Osteoblast (primary cell): Measurements from ENCODE around the gene LRP2. TPM values are rescaled to one million over a fixed set of nuclear protein-coding genes. Genes with fewer than 3 reads are reported as not detected.

Source experiments
- DNase-seq: peaks from one replicate; pipeline ENCODE4 v3.0.0; 2011; ENCODE audit warnings: low spot score, mixed read lengths; ENCODE audit not compliant: insufficient read length; ENCODE audit errors: missing footprints
- H2AFZ ChIP-seq: 2 replicates; pipeline ENCODE4 v1.6.0; 2011; ENCODE audit warnings: mild to moderate bottlenecking, low read length
- H3K27ac ChIP-seq: 2 replicates; pipeline ENCODE4 v1.5.1; 2011; ENCODE audit warnings: mild to moderate bottlenecking, low read depth, low read length, moderate library complexity
- H3K27me3 ChIP-seq: 2 replicates; pipeline ENCODE4 v1.6.0; 2012; ENCODE audit warnings: mild to moderate bottlenecking, control low read depth, inconsistent platforms, low read length, moderate library complexity; ENCODE audit not compliant: insufficient read depth
- H3K36me3 ChIP-seq: 2 replicates; pipeline ENCODE4 v1.5.1; 2011; ENCODE audit warnings: mild to moderate bottlenecking, low read length, control low read depth, moderate library complexity; ENCODE audit not compliant: insufficient read depth
- H3K4me1 ChIP-seq: 2 replicates; pipeline ENCODE4 v1.5.1; 2011; ENCODE audit warnings: mild to moderate bottlenecking, low read length, control low read depth, moderate library complexity; ENCODE audit not compliant: insufficient read depth
- H3K4me2 ChIP-seq: 2 replicates; pipeline ENCODE4 v1.6.0; 2011; ENCODE audit warnings: mild to moderate bottlenecking, low read length; ENCODE audit not compliant: insufficient read depth
- H3K4me3 ChIP-seq: fragments of 200-600 bp; sonication (generic); 3 replicates; pipeline ENCODE4 v1.5.1; 2012; ENCODE audit warnings: mild to moderate bottlenecking, low read length, inconsistent platforms; ENCODE audit not compliant: insufficient read depth
- H3K79me2 ChIP-seq: 2 replicates; pipeline ENCODE4 v1.6.0; 2012; ENCODE audit warnings: mild to moderate bottlenecking, low read length, control low read depth, inconsistent platforms; ENCODE audit not compliant: insufficient read depth
- H3K9me3 ChIP-seq: 2 replicates; pipeline ENCODE4 v1.5.1; 2011; ENCODE audit warnings: low read depth, low read length, control low read depth
- H4K20me1 ChIP-seq: 2 replicates; pipeline ENCODE4 v1.6.0; 2012; ENCODE audit warnings: mild to moderate bottlenecking, low read length, control low read depth; ENCODE audit not compliant: insufficient read depth
- total RNA-seq: library from RNA; depleted of rRNA; stranded (reverse); fragments of >200 nt; gene quantifications from 2 replicates; pipeline ENCODE4 v1.2.3, GENCODE V29; 2012
- TF ChIP-seq, protein P1 (sequence below): IDR thresholded peaks from 2 replicates; pipeline ENCODE4 v1.5.1; 2011; ENCODE audit warnings: mild to moderate bottlenecking, low read depth, low read length, moderate library complexity; ENCODE audit errors: extremely low read depth

The LRP2 gene
- total RNA-seq, 1 donor: not detected

GRCh38 chr2:169290433-169290832, 71.9 kb downstream of the LRP2 start:
- H4K20me1 ChIP-seq: no peaks in the 10 kb centered on the region
- no peak overlapping the region for H3K4me3 ChIP-seq
- no peak overlapping the region for H3K4me2 ChIP-seq
- H2AFZ ChIP-seq: no peak overlapping the region
- H3K9me3 ChIP-seq: no peaks in the 10 kb centered on the region
- TF ChIP-seq, protein P1, sequence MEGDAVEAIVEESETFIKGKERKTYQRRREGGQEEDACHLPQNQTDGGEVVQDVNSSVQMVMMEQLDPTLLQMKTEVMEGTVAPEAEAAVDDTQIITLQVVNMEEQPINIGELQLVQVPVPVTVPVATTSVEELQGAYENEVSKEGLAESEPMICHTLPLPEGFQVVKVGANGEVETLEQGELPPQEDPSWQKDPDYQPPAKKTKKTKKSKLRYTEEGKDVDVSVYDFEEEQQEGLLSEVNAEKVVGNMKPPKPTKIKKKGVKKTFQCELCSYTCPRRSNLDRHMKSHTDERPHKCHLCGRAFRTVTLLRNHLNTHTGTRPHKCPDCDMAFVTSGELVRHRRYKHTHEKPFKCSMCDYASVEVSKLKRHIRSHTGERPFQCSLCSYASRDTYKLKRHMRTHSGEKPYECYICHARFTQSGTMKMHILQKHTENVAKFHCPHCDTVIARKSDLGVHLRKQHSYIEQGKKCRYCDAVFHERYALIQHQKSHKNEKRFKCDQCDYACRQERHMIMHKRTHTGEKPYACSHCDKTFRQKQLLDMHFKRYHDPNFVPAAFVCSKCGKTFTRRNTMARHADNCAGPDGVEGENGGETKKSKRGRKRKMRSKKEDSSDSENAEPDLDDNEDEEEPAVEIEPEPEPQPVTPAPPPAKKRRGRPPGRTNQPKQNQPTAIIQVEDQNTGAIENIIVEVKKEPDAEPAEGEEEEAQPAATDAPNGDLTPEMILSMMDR: no peak
- H3K79me2 ChIP-seq: no peaks in the 10 kb centered on the region
- H3K36me3 ChIP-seq: no peaks in the 10 kb centered on the region
- no peak overlapping the region for H3K27ac ChIP-seq
- no peak for DNase-seq
- no peaks in the 10 kb centered on the region for H3K27me3 ChIP-seq
- H3K4me1 ChIP-seq: no peaks in the 10 kb centered on the region

DNA sequence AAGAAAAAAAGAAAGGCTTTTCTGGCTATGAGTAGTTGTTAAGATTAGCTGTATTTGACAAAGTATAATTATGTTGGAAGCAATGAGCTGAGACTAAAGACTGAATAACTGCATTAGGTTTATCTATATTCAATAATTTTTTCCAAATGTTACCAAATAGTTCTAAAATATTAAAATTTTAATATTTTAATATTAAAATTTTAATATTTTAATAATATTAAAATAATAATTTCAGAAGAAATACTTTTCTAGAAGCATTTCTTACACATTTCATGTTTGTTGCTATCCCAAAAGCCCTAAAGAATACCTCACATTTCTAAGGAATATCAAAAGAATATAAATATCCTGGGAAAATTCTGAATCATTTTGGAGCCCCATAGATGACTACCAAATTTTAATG, 74.7 kb downstream of the LRP2 start:
- no peak overlapping the region for H3K4me2 ChIP-seq
- H3K27ac ChIP-seq: no peak overlapping the region
- H3K9me3 ChIP-seq: no peaks in the 10 kb centered on the region
- no peak overlapping the region for H3K4me3 ChIP-seq
- H4K20me1 ChIP-seq: no peaks in the 10 kb centered on the region
- no peaks in the 10 kb centered on the region for H3K79me2 ChIP-seq
- H3K36me3 ChIP-seq: no peaks in the 10 kb centered on the region
- no peaks in the 10 kb centered on the region for H3K4me1 ChIP-seq
- H3K27me3 ChIP-seq: no peaks in the 10 kb centered on the region
- TF ChIP-seq, protein P1: no peak
- DNase-seq: no peak
- no peak overlapping the region for H2AFZ ChIP-seq

DNA sequence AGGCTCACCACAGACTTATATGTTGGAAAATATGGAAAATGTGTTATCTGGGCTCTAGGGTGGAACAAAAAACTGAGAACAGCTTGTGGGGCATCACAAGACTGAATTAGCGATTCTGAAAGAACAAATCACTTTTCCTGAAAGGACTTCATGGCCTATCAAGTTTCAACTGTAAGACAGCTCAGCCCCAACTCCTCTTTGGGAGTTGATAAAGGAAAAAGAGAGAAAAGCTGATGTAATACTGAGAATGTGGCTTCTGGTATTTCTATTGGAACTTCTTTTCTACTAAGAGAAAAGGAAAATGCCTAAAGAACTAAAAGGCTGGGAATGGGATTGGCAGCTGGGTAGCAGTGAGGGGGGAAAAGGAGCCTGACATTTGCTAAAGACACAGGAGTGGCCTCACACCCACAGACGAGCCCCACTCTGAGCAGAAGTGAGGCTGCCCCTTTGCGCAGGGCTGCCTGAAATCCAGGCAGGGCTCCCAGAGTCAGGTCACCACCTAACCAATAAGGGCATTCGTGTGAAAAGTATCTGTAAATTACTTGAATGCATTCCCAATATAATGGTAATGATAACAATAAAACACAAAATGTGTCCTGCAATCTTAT, 75.6 kb downstream of the LRP2 start:
- DNase-seq: peak; percentile 10
- no peaks in the 10 kb centered on the region for H3K36me3 ChIP-seq
- no peak overlapping the region for H2AFZ ChIP-seq
- no peak overlapping the region for H3K4me3 ChIP-seq
- H3K27ac ChIP-seq: no peak overlapping the region
- H3K4me2 ChIP-seq: no peak overlapping the region
- H3K4me1 ChIP-seq: no peaks in the 10 kb centered on the region
- no peaks in the 10 kb centered on the region for H3K27me3 ChIP-seq
- TF ChIP-seq, protein P1: no peak
- H4K20me1 ChIP-seq: no peaks in the 10 kb centered on the region
- H3K79me2 ChIP-seq: no peaks in the 10 kb centered on the region
- no peaks in the 10 kb centered on the region for H3K9me3 ChIP-seq

GRCh38 chr2:169285531-169286235, 76.7 kb downstream of the LRP2 start:
- Histone ChIP-seq H4K20me1 (no peaks in the 10 kb centered on the region), H2AFZ (no peak overlapping the region), H3K79me2 (no peaks in the 10 kb centered on the region), H3K9me3 (no peaks in the 10 kb centered on the region), H3K27me3 (no peaks in the 10 kb centered on the region), H3K4me2 (no peak overlapping the region), H3K36me3 (no peaks in the 10 kb centered on the region), H3K4me1 (no peaks in the 10 kb centered on the region), H3K27ac (no peak overlapping the region), H3K4me3 (no peak overlapping the region)
- TF ChIP-seq, protein P1: no peak
- peak; percentile 6 for DNase-seq
